Retina (tissue), 1 donor: Measurements from ENCODE around the gene SRCAP.

Experiments
- DNase-seq: peaks from one replicate; pipeline ENCODE4 v3.0.0-alpha.2; 2016

The SRCAP gene

GRCh38 chr16:30737794-30738648, 39.0 kb downstream of the SRCAP start:
- DNase-seq = no peak

DNA sequence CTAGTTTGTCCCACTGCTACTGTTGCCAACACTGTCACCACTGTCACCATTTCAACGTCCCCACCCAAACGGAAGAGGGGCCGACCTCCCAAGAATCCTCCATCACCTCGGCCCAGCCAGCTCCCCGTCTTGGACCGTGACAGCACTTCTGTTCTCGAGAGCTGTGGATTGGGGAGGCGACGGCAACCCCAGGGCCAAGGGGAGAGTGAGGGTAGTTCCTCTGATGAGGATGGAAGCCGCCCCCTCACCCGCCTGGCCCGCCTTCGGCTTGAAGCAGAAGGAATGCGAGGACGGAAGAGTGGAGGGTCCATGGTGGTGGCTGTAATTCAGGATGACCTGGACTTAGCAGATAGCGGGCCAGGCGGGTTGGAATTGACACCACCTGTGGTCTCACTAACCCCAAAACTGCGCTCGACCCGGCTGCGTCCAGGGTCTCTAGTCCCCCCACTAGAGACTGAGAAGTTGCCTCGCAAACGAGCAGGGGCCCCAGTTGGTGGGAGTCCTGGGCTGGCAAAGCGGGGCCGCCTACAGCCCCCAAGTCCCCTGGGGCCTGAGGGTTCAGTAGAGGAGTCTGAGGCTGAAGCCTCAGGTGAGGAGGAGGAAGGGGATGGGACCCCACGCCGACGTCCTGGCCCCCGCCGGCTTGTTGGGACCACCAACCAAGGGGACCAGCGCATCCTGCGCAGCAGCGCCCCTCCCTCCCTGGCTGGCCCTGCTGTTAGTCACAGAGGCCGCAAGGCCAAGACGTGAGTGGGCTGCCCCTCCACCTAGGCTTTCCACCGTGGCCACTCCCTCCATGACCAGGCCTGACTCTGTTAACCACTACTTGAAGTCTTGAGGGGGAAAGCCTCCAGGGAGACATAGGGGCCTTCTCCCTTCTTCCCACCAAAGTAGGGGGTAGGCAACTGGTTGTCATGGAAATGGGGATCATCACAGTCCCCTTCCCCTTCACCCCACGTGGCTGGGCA, 40.3 kb downstream of the SRCAP start:
- DNase-seq = no peak

- DNase-seq = no peak
Measured at GRCh38 chr16:30740364-30741251, 41.6 kb downstream of the SRCAP start.

DNA sequence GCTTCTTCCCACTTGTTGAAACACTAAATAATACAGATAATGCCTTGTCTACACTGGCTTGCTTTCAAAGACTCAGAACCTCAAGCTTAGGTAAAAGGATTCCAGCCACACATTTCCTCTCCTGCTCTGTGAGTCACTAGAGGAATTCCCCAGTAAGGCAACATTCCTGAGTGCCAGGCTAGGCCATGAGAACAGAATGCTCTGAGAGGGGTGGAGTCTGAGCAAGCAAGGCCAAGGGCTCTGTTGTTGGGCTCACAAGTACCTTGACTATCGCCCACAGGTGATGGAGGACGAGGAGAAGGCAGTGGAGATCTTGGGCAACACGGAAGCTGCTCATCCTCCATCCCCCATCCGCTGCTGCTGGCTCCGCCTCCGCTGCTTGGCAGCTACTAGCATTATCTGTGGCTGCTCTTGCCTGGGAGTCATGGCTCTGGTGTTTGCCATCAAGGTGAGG, 42.5 kb downstream of the SRCAP start:
- no peak for DNase-seq

GRCh38 chr16:30743716-30744115, 44.7 kb downstream of the SRCAP start:
- DNase-seq = no peak

- DNase-seq = no peak
Measured at GRCh38 chr16:30744183-30744582, 45.2 kb downstream of the SRCAP start.

GRCh38 chr16:30745082-30745481, 46.1 kb downstream of the SRCAP start:
- no peak for DNase-seq

DNA sequence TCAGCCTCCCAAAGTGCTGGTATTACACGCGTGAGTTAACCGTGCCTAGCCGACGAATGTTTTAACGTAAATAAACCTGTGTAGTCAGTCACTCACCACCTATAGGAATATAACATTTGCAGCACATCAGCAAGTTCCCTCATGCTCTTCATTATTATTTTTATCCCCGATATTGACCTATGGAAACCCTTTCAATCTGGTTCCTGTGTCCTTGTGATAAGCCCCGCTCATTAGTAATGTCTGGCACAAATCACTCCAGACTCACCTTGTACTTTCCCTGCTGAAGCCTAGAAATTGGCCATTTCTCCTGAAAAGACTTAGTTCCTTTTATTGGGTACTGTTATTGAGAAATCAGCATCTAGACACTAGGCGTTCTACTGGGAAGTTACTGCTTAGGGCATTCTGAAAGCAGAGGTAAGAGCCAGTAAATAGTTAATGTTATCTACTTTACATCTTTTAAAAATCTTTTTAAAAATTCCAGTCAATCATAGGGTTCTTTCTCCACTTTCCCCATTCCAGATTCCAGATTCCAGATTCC, 47.7 kb downstream of the SRCAP start:
- DNase-seq = no peak

DNA sequence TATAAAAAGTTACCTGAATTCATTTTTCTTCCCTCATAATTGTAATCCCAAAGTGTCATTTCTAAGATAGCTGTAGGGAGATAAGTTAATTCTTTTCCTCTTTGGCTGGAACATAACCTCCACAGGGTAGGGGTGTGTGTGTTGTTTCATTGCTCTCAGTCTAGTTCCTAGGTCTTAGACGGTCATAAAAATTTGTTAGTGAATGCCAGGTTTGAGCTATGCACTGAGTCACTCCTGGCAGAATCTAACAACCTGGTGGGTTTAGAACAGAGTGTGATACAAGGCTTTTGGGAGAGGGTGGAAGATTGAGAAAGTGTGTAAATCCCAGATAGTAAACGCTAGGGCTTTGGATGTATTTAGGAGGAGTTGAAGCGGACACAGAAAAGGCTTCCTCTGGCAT, 48.4 kb downstream of the SRCAP start:
- DNase-seq = no peak

GRCh38 chr16:30747799-30748633, 49.0 kb downstream of the SRCAP start, which contains the start of gene PHKG2:
Gene PHKG2 (plus strand): TSS chr16:30748425. CDS start chr16:30748821, 396 bp downstream.
- DNase-seq = peak; percentile 97

GRCh38 chr16:30748634-30749445, 49.9 kb downstream of the SRCAP start:
- no peak for DNase-seq

DNA sequence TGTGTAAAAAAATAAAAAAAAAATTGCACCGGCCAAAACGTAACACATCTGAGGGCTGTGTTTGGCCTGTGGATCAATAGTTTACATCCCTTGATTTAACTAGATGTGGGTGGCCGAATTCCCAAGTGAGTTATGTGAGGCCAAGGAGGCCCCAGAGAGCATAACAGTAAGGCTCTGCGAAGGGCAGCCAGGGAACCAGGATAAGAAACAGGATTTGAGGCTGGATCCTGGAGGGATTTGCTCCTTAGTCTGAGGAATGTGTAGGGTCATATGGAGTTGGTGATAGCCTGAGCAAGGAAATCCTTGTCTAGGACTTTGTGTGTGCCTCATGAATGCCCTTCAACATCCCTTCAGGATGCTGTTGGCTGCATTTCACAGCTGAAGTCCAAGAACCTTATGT, 51.2 kb downstream of the SRCAP start:
- DNase-seq = no peak

DNA sequence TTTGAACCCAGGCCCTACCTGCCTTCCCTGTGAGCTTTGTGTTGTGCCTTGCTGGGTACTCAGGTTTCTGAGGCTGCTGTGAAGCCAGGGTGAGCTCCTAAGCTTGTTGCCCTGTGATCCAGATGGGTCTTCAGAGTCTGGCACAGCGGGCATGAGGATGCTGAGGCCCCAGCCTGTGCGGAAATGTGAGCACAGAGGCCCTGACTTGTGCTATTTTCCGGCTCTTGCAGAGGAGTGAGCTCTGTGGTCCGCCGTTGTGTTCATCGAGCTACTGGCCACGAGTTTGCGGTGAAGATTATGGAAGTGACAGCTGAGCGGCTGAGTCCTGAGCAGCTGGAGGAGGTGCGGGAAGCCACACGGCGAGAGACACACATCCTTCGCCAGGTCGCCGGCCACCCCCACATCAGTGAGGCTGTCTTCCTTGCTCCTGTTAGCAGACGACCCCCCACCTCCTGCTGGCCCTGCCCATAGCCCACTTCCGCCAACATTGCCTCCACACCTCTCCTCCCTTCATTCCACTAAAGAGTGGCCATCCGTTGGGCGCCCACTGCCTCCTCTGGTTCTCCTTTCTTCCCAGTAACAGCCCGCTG, 52.0 kb downstream of the SRCAP start:
- DNase-seq = no peak

DNA sequence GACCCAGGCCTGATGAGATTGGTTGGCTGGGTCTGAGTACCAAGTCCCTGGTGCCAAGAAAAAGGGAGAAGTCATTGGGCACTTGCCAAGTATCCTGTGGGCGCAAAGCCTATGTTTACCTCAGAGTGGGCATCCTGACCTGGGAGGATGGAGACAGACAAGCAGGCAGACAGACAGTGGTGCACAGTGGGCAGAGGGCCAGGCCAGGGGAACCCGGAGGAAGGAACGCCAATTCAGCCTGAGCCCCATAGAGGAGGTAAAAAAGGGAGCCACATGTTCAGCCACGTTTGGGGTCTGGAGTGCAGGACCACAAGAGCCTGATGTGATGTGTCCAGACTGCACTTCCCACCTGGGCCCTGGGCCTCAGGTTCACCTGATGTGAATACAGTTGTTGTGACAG, 54.6 kb downstream of the SRCAP start:
- no peak for DNase-seq

DNA sequence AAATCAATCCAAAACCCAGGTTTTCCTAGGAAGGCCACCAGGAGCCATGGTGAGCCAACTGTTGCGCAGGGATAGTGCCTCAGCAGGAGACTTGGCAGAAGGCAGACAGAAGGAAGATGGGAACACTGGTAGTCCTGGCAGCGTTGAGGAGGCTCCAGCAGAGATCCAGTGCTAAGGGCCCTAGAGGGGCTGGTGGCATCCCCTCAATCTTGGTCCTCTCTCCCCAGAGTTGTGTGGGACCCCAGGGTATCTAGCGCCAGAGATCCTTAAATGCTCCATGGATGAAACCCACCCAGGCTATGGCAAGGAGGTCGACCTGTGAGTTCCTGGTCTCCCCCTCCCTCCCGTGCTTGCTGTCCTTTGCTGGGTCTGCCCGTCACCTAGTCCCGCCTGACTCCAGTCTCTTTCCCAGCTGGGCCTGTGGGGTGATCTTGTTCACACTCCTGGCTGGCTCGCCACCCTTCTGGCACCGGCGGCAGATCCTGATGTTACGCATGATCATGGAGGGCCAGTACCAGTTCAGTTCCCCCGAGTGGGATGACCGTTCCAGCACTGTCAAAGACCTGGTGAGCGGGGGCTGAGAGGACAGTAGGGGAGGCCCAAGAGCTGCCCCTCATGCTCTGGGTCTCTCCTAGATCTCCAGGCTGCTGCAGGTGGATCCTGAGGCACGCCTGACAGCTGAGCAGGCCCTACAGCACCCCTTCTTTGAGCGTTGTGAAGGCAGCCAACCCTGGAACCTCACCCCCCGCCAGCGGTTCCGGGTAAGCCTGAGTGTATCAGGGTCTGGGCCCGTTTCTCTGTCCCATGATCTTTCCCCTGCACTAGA, 57.2 kb downstream of the SRCAP start:
- no peak for DNase-seq

DNA sequence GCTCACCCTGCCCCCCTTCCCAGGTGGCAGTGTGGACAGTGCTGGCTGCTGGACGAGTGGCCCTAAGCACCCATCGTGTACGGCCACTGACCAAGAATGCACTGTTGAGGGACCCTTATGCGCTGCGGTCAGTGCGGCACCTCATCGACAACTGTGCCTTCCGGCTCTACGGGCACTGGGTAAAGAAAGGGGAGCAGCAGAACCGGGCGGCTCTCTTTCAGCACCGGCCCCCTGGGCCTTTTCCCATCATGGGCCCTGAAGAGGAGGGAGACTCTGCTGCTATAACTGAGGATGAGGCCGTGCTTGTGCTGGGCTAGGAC, 57.8 kb downstream of the SRCAP start:
- DNase-seq = no peak

DNA sequence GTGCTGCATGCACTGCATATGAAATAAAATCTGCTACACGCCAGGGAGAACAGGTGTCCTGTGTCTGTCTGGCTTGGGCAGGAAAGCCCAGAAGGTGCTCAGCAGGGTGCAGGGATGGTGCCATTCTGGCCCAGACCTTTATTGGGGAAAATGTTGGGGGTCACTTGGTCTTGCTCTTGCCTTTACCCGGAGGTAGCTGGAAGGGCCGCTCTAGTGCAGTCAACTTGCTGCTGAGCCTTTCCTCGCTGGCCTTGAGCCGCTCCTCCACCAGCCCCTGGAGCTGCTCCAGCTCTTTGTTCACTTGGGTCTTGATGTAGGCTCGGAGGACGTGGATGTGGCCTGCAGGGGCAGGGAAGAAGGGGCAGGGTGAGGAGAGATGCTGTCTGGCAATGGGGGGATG, 58.3 kb downstream of the SRCAP start:
- DNase-seq = no peak

GRCh38 chr16:30758988-30759491, 60.1 kb downstream of the SRCAP start:
- DNase-seq = no peak

DNA sequence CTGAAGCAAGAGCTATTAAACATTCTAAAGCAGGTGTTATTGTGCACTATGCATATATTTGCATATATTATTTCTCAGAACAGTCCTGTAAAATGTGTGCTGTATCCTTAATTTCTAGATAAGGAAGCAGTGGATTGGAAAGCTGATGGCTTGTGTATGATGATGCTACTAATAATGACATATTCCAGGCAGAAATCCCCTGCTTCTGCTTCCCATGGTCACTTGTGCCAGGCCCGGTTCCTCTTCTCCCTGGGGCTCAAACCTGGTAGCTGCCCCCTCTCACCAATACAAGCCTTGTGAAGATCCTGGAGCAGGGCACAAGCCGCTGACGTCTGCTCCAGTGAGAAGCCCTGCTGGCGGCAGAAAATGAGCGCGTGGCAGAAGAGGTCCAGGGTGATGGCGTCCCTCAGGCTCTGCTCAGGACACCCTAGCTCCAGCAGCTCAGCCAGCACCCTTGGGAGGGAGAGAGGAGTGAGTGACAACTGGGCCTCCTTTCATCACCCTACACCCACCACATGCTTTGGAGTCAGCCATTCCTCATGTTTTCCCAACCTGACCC, 61.1 kb downstream of the SRCAP start:
- DNase-seq = no peak
